HepG2 (cell line): ENCODE results near the gene SNAP29.

ENCODE experiments used
- GMEB2 ChIP-seq: IDR thresholded peaks from 2 replicates; pipeline ENCODE4 v1.6.1; 2016; ENCODE audit warnings: missing biosample characterization, missing genetic modification reagents, low read depth
- HDAC2 ChIP-seq: sonication (generic); formaldehyde crosslinking; IDR thresholded peaks from 2 replicates; pipeline ENCODE4 v1.4.0; 2020; ENCODE audit warnings: missing genetic modification reagents
- JUN ChIP-seq: sonication (generic); formaldehyde crosslinking; IDR thresholded peaks from 2 replicates; pipeline ENCODE4 v1.4.0; 2020; ENCODE audit warnings: mild to moderate bottlenecking, missing genetic modification reagents
- MAX ChIP-seq: IDR thresholded peaks from 2 replicates; pipeline ENCODE4 v1.6.1; 2012; ENCODE audit warnings: inconsistent platforms
- POLR2A ChIP-seq, 2 experiments: IDR thresholded peaks; 2 replicates each; pipeline ENCODE4 v1.6.1; 2011; ENCODE audit warnings: low read depth in 2 of 2, low read length in 2 of 2, mild to moderate bottlenecking in 1 of 2, moderate library complexity in 1 of 2; ENCODE audit not compliant: insufficient read depth in 1 of 2
- RAD21 ChIP-seq: fragments of 450-650 bp; formaldehyde crosslinking; IDR thresholded peaks from 2 replicates; pipeline ENCODE4 v1.5.0; 2020; ENCODE audit warnings: mild to moderate bottlenecking
- SNAI1 ChIP-seq: sonication (generic); formaldehyde crosslinking; IDR thresholded peaks from 2 replicates; pipeline ENCODE4 v1.5.0; 2020; ENCODE audit warnings: mild to moderate bottlenecking, missing genetic modification reagents, borderline replicate concordance
- ZMYM2 ChIP-seq: sonication (generic); formaldehyde crosslinking; IDR thresholded peaks from 2 replicates; pipeline ENCODE4 v1.8.0; 2022; ENCODE audit warnings: mild to moderate bottlenecking, missing genetic modification reagents
- ZNF205 ChIP-seq: IDR thresholded peaks from 2 replicates; pipeline ENCODE4 v1.6.1; 2018; ENCODE audit warnings: missing biosample characterization, missing genetic modification reagents
- ZNF484 ChIP-seq: sonication (generic); formaldehyde crosslinking; IDR thresholded peaks from 2 replicates; pipeline ENCODE4 v1.5.1; 2020; ENCODE audit warnings: mild to moderate bottlenecking, low read depth, missing genetic modification reagents, borderline replicate concordance
- ZNF670 ChIP-seq: sonication (generic); formaldehyde crosslinking; IDR thresholded peaks from 2 replicates; pipeline ENCODE4 v1.8.0; 2022; ENCODE audit warnings: mild to moderate bottlenecking, missing genetic modification reagents, borderline replicate concordance
- TF ChIP-seq, protein P1 (sequence below): sonication (generic); formaldehyde crosslinking; IDR thresholded peaks from 2 replicates; pipeline ENCODE4 v1.5.0; 2020; ENCODE audit warnings: mild to moderate bottlenecking, missing genetic modification reagents, moderate library complexity

DNA sequence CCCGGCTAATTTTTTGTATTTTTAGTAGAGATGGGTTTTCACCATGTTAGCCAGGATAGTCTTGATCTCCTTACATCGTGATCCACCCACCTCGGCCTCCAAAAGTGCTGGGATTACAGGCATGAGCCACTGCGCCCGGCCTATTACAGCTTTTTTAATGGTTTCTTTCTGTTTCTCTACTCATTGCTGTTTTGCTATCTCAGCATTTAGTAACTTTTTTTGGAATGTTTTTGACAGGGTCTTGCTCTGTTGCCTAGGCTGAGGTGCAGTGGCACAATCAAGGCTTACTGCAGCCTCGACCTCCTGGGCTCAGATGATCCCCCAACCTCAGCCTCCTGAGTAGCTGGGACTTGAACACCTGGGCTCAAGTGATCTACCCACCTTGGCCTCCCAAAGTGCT lies 53.7 kb downstream of the SNAP29 start:
- no peak for TF ChIP-seq ZMYM2 (CRISPR knock-in tag)
- TF ChIP-seq, protein P1, sequence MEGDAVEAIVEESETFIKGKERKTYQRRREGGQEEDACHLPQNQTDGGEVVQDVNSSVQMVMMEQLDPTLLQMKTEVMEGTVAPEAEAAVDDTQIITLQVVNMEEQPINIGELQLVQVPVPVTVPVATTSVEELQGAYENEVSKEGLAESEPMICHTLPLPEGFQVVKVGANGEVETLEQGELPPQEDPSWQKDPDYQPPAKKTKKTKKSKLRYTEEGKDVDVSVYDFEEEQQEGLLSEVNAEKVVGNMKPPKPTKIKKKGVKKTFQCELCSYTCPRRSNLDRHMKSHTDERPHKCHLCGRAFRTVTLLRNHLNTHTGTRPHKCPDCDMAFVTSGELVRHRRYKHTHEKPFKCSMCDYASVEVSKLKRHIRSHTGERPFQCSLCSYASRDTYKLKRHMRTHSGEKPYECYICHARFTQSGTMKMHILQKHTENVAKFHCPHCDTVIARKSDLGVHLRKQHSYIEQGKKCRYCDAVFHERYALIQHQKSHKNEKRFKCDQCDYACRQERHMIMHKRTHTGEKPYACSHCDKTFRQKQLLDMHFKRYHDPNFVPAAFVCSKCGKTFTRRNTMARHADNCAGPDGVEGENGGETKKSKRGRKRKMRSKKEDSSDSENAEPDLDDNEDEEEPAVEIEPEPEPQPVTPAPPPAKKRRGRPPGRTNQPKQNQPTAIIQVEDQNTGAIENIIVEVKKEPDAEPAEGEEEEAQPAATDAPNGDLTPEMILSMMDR = no peak
- TF ChIP-seq POLR2A (IDR thresholded peaks at IDR 0.05; ENCODE audit: insufficient read depth in 1 of 2, low read depth in 2 of 2, low read length in 2 of 2) = no peak
- no peak for TF ChIP-seq RAD21 (CRISPR knock-in tag)
- no peak for TF ChIP-seq ZNF484 (CRISPR knock-in tag)
- no peak for TF ChIP-seq SNAI1 (CRISPR knock-in tag)
- no peak for TF ChIP-seq JUN (CRISPR knock-in tag)
- TF ChIP-seq GMEB2 = no peak
- no peak for TF ChIP-seq ZNF670
- TF ChIP-seq HDAC2 (CRISPR knock-in tag) = no peak
- no peak for TF ChIP-seq ZNF205
- no peak for TF ChIP-seq MAX
